HG03095 (cell line): ENCODE data around the gene CTNND2.

Source experiments
- ATAC-seq: cut with Tn5 transposase; IDR thresholded peaks from one replicate; pipeline ENCODE4 v1.9.1; 2021; ENCODE audit warnings: moderate library complexity; ENCODE audit not compliant: unreplicated experiment

Gene CTNND2

GRCh38 chr5:11056560-11056959 is 847.7 kb downstream of the CTNND2 start:
- no peak for ATAC-seq

- no peak for ATAC-seq
Measured at GRCh38 chr5:11054014-11054413, 850.2 kb downstream of the CTNND2 start.

- ATAC-seq, result no peak
Measured at GRCh38 chr5:11052871-11053270, 851.4 kb downstream of the CTNND2 start.

GRCh38 chr5:11050596-11051304 is 853.5 kb downstream of the CTNND2 start:
- ATAC-seq, result no peak

GRCh38 chr5:11048760-11049159 is 855.5 kb downstream of the CTNND2 start:
- ATAC-seq, result no peak

GRCh38 chr5:11047625-11048024 is 856.6 kb downstream of the CTNND2 start:
- ATAC-seq, result no peak

- ATAC-seq, result no peak
Measured at GRCh38 chr5:11047030-11047429, 857.2 kb downstream of the CTNND2 start.

GRCh38 chr5:11046160-11046559 is 858.1 kb downstream of the CTNND2 start:
- ATAC-seq, result no peak

GRCh38 chr5:11045411-11045810 is 858.8 kb downstream of the CTNND2 start:
- no peak for ATAC-seq

GRCh38 chr5:11044581-11044980 is 859.7 kb downstream of the CTNND2 start:
- ATAC-seq, result no peak

- no peak for ATAC-seq
Measured at GRCh38 chr5:11043881-11044280, 860.4 kb downstream of the CTNND2 start.

- ATAC-seq, result no peak
Measured at GRCh38 chr5:11040345-11040744, 863.9 kb downstream of the CTNND2 start.

GRCh38 chr5:11038772-11039171 is 865.5 kb downstream of the CTNND2 start:
- ATAC-seq, result no peak

- no peak for ATAC-seq
Measured at GRCh38 chr5:11037941-11038340, 866.3 kb downstream of the CTNND2 start.

- ATAC-seq, result no peak
Measured at GRCh38 chr5:11037080-11037479, 867.2 kb downstream of the CTNND2 start.

- no peak for ATAC-seq
Measured at GRCh38 chr5:11030671-11031070, 873.6 kb downstream of the CTNND2 start.

GRCh38 chr5:11027660-11028059 is 876.6 kb downstream of the CTNND2 start:
- peak; percentile 80 for ATAC-seq

GRCh38 chr5:11026543-11026942 is 877.7 kb downstream of the CTNND2 start:
- no peak for ATAC-seq

GRCh38 chr5:11023945-11024344 is 880.3 kb downstream of the CTNND2 start:
- no peak for ATAC-seq

- no peak for ATAC-seq
Measured at GRCh38 chr5:11013793-11014192, 890.5 kb downstream of the CTNND2 start.

- no peak for ATAC-seq
Measured at GRCh38 chr5:11012295-11012694, 892.0 kb downstream of the CTNND2 start.

GRCh38 chr5:11010429-11011210 is 893.6 kb downstream of the CTNND2 start:
- ATAC-seq, result no peak
